Upper lobe of left lung (tissue), 6 donors: ENCODE data around the gene ZSCAN26. TPM values are rescaled to one million over a fixed set of nuclear protein-coding genes. Genes with fewer than 3 reads are reported as not detected.
"Not testable (repeated sequence)": the region's sequence is repeated elsewhere in the genome, so short reads cannot be mapped to it uniquely, and the experiment has no call there.

Source experiments
- ATAC-seq, 2 donors: fragments of 200-7000 bp; cut with Tn5 transposase; one replicate each; pipeline ENCODE4 v1.9.1; 2022; ENCODE audit warnings: mild to moderate bottlenecking in 2 of 2, moderate library complexity in 2 of 2; ENCODE audit not compliant: low FRiP score in 2 of 2
- DNase-seq, 2 donors: peaks; one replicate each; pipeline ENCODE4 v3.0.0-alpha.2; 2019 to 2020
- H3K27ac ChIP-seq, 4 donors: fragments of 200-600 bp; sonication (generic); one replicate each; pipeline ENCODE4 v1.5.1; 2016 to 2019
- H3K27me3 ChIP-seq, 4 donors: fragments of 200-600 bp; sonication (generic); one replicate each; pipeline ENCODE4 v1.5.1; 2017 to 2019
- H3K36me3 ChIP-seq, 4 donors: fragments of 200-600 bp; sonication (generic); one replicate each; pipeline ENCODE4 v1.5.1; 2016 to 2019
- H3K4me1 ChIP-seq, 4 donors: fragments of 200-600 bp; sonication (generic); one replicate each; pipeline ENCODE4 v1.5.1; 2018 to 2019
- H3K4me3 ChIP-seq, 4 donors: fragments of 200-600 bp; sonication (generic); one replicate each; pipeline ENCODE4 v1.5.1; 2017 to 2019; ENCODE audit warnings: mild to moderate bottlenecking in 2 of 4, moderate library complexity in 1 of 4
- H3K9me3 ChIP-seq, 4 donors: fragments of 200-600 bp; sonication (generic); one replicate each; pipeline ENCODE4 v1.5.1; 2018 to 2019
- EP300 ChIP-seq, 4 donors: sonication (generic); formaldehyde crosslinking; IDR thresholded peaks; one replicate each; pipeline ENCODE4 v1.5.1; 2017; ENCODE audit warnings: antibody characterized with exemption in 4 of 4, control low read depth in 2 of 4
- POLR2A ChIP-seq, 4 donors: fragments of 450-650 bp; IDR thresholded peaks; one replicate each; pipeline ENCODE4 v1.5.1; 2016 to 2017; ENCODE audit warnings: antibody characterized with exemption in 4 of 4, mild to moderate bottlenecking in 2 of 4
- POLR2AphosphoS5 ChIP-seq, 2 donors: sonication (generic); formaldehyde crosslinking; IDR thresholded peaks; one replicate each; pipeline ENCODE4 v1.5.1; 2017; ENCODE audit warnings: antibody characterized with exemption in 2 of 2
- WGBS, 2 donors: methylation state at CpG; one replicate each; pipeline ENCODE4 v1.1.5; 2017 to 2018; 5-methylcytosine and 5-hydroxymethylcytosine counted together
- total RNA-seq, 6 donors: library from RNA; depleted of rRNA in 4 of 6; stranded (reverse); fragments of >200 nt in 4 of 6; gene quantifications; one replicate each; pipeline versions ENCODE4 v1.1.0 to v1.2.1, GENCODE V29; 2016 to 2021
- TF ChIP-seq, protein P1 (sequence below), 6 experiments: fragments of 450-650 bp in 4 of 6; fragments of 200-600 bp in 2 of 6; sonication (generic) in 2 of 6; IDR thresholded peaks; one replicate each; pipeline ENCODE4 v1.5.1; 2016 to 2019; ENCODE audit warnings: antibody characterized with exemption in 6 of 6
- donor health status: DM: no; HTN: no; CAD: no; lungs with moderate emphysema.
- donor health status: DM: no; HTN: yes; CAD: no; lungs with severe emphysema.

ZSCAN26 gene
- total RNA-seq, 6 donors from 2014 or later = 9.1 to 24.1 (median 11.4) TPM

DNA sequence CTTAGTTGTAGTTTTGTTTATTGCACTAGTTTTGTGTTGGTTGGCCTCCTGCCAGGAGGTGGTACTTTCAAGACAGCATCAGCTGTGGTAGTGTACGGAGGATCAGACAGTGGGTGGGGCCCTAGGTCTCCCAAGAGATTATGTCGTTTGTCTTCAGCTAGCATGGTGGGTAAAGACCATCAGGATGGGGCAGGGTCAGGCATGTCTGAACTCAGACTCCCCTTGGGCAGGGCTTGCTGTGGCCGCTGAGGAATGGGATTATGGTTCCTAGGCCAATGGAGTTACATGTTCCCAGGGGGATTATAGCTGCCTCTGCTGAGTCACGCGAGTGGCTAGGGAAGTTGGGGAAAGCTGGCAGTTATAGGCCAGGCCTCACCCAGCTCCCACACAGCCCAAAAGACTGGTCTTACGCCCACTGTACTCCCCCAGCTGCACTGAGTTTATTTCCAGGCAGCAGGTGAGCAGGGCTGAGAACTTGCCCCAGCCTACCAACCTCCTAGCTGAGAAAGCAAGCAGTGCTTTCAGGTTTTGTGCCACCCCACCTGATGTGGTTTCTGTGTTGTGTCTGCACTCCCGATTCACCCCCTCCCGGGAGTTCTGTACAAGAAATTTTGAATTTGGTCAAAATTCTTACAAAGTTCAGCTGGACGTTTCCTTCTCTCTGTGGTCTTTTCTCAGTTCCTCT is 44.3 kb downstream of the ZSCAN26 start:
- Histone ChIP-seq H3K36me3 (peaks cover 0 to 4% (median 0%) of the 10 kb centered on the region in 4 donors), H3K27ac (no peak overlapping the region), H3K4me3 (no peak overlapping the region), H3K27me3 (no peaks in the 10 kb centered on the region), H3K9me3 (peaks cover 0 to 6% (median 0%) of the 10 kb centered on the region in 4 donors), H3K4me1 (no peaks in the 10 kb centered on the region)
- no peak for DNase-seq
- 89 to 90% methylated on average over 8 to 9 of the region's 9 CpGs for WGBS, 2 donors
- TF ChIP-seq EP300 (IDR thresholded peaks at IDR 0.05) = no peak
- no peak for ATAC-seq

DNA sequence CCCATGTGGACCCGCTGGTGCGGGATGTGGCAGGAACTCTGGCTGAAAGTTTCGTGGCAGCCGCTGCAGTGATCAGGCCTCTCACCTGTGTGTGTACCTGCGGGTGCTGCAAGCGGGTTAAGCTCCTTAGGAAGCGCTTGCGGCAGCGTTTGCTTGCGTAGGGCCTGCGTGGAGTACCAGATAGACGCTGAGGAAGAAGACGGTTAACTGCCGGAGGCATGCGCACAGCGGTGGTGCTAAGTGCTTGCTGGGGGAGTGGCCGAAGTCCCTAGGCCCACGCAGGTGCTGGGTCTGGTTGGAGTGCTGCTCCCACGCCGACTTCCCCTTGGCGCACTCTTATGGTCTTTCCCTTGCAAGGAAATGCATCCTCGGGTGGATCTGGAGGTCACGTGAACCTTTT is 46.0 kb downstream of the ZSCAN26 start:
- WGBS, 2 donors = 90 to 92% methylated on average over 23 of the region's 23 CpGs
- H3K36me3 ChIP-seq = peaks cover 0 to 4% (median 0%) of the 10 kb centered on the region in 4 donors
- no peaks in the 10 kb centered on the region for H3K9me3 ChIP-seq
- ATAC-seq (no peak), DNase-seq (peak in 1 of 2 donors; percentile 45)
- TF ChIP-seq, protein P1, sequence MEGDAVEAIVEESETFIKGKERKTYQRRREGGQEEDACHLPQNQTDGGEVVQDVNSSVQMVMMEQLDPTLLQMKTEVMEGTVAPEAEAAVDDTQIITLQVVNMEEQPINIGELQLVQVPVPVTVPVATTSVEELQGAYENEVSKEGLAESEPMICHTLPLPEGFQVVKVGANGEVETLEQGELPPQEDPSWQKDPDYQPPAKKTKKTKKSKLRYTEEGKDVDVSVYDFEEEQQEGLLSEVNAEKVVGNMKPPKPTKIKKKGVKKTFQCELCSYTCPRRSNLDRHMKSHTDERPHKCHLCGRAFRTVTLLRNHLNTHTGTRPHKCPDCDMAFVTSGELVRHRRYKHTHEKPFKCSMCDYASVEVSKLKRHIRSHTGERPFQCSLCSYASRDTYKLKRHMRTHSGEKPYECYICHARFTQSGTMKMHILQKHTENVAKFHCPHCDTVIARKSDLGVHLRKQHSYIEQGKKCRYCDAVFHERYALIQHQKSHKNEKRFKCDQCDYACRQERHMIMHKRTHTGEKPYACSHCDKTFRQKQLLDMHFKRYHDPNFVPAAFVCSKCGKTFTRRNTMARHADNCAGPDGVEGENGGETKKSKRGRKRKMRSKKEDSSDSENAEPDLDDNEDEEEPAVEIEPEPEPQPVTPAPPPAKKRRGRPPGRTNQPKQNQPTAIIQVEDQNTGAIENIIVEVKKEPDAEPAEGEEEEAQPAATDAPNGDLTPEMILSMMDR (IDR thresholded peaks at IDR 0.05) = no peak
- no peak for TF ChIP-seq POLR2A (IDR thresholded peaks at IDR 0.05)
- no peak for TF ChIP-seq EP300 (IDR thresholded peaks at IDR 0.05)
- TF ChIP-seq POLR2AphosphoS5 (IDR thresholded peaks at IDR 0.05) = no peak
- no peaks in the 10 kb centered on the region for H3K27me3 ChIP-seq
- H3K4me3 ChIP-seq = no peak overlapping the region
- H3K27ac ChIP-seq = no peak overlapping the region
- H3K4me1 ChIP-seq = no peaks in the 10 kb centered on the region

- Histone ChIP-seq H3K27me3 (no peaks in the 10 kb centered on the region), H3K4me3 (no peak overlapping the region), H3K36me3 (peaks cover 0 to 4% (median 0%) of the 10 kb centered on the region in 4 donors), H3K27ac (no peak overlapping the region), H3K9me3 (no peaks in the 10 kb centered on the region), H3K4me1 (no peaks in the 10 kb centered on the region)
- DNase-seq (no peak), ATAC-seq (no peak)
- WGBS, 2 donors = 90 to 95% methylated on average over 3 of the region's 3 CpGs
- no peak for TF ChIP-seq POLR2A (IDR thresholded peaks at IDR 0.05)
These were observed 48.7 kb downstream of the ZSCAN26 start for GRCh38 chr6:28315628-28316027.

GRCh38 chr6:28317866-28318265 is 50.9 kb downstream of the ZSCAN26 start:
- WGBS, 2 donors = 95 to 96% methylated on average over 8 of the region's 8 CpGs
- H3K9me3 ChIP-seq, H3K4me3 ChIP-seq, DNase-seq, H3K27me3 ChIP-seq, H3K27ac ChIP-seq, ATAC-seq, H3K36me3 ChIP-seq, H3K4me1 ChIP-seq: not testable (repeated sequence)

GRCh38 chr6:28322661-28323060 is 55.7 kb downstream of the ZSCAN26 start:
- ATAC-seq (no peak), DNase-seq (no peak)
- peaks cover 10 to 25% (median 21%) of the 10 kb centered on the region in 4 donors for H3K36me3 ChIP-seq
- WGBS, 2 donors = 71 to 85% methylated on average over 3 of the region's 3 CpGs
- H3K27me3 ChIP-seq = no peaks in the 10 kb centered on the region
- no peaks in the 10 kb centered on the region for H3K4me1 ChIP-seq
- TF ChIP-seq EP300 (IDR thresholded peaks at IDR 0.05) (no peak), POLR2A (IDR thresholded peaks at IDR 0.05) (no peak)
- TF ChIP-seq, protein P1 (IDR thresholded peaks at IDR 0.05) = no peak
- peaks cover 15 to 28% (median 21%) of the 10 kb centered on the region in 4 donors for H3K9me3 ChIP-seq
- no peak overlapping the region for H3K4me3 ChIP-seq
- no peak overlapping the region for H3K27ac ChIP-seq

DNA sequence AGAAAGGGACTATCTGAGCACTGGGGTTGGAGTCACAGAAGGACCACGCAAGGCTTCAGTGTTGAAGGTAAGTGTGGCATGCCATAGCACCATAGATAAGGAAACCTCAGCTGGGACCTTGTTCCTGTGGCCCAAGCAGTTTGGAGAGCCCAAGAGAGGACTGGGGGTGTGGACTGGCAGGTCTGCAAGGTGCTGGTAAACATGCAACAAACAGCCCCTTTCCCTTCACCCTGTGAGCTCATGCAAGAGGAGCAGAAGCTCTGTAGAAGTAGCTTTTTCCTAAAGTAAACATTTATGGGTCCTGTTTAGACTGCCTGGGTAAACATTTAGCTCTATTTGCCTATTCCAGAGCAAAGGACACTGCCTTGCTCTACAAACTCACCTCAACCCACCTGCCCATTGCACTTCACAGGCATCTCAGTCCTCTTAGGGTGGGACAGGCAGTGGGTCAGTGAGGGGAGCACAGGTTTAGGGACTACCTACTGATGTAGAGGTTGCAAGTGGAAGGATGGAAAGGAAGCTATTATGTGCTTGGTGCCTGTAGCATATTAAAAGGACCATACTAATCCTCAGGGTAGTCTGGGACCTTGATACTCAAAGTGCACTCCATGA is 57.0 kb downstream of the ZSCAN26 start:
- Histone ChIP-seq H3K9me3 (peaks cover 15 to 38% (median 28%) of the 10 kb centered on the region in 4 donors), H3K36me3 (peaks cover 10 to 25% (median 22%) of the 10 kb centered on the region in 4 donors), H3K4me3 (no peak overlapping the region), H3K4me1 (no peaks in the 10 kb centered on the region), H3K27ac (no peak overlapping the region), H3K27me3 (no peaks in the 10 kb centered on the region)
- WGBS, 2 donors = 89 to 100% methylated on average over 1 of the region's 1 CpG
- ATAC-seq (no peak), DNase-seq (no peak)
- TF ChIP-seq, protein P1 (IDR thresholded peaks at IDR 0.05) = no peak
- TF ChIP-seq POLR2A (IDR thresholded peaks at IDR 0.05) (no peak), EP300 (IDR thresholded peaks at IDR 0.05) (no peak), POLR2AphosphoS5 (IDR thresholded peaks at IDR 0.05) (no peak)
